GM10847 (cell line): Measurements from ENCODE around the gene AP2A1.

Experiments
- POLR2A ChIP-seq: IDR thresholded peaks from 2 replicates; pipeline ENCODE4 v1.6.1; 2011; ENCODE audit not compliant: insufficient read length; ENCODE audit errors: extremely low read depth

Gene AP2A1

DNA sequence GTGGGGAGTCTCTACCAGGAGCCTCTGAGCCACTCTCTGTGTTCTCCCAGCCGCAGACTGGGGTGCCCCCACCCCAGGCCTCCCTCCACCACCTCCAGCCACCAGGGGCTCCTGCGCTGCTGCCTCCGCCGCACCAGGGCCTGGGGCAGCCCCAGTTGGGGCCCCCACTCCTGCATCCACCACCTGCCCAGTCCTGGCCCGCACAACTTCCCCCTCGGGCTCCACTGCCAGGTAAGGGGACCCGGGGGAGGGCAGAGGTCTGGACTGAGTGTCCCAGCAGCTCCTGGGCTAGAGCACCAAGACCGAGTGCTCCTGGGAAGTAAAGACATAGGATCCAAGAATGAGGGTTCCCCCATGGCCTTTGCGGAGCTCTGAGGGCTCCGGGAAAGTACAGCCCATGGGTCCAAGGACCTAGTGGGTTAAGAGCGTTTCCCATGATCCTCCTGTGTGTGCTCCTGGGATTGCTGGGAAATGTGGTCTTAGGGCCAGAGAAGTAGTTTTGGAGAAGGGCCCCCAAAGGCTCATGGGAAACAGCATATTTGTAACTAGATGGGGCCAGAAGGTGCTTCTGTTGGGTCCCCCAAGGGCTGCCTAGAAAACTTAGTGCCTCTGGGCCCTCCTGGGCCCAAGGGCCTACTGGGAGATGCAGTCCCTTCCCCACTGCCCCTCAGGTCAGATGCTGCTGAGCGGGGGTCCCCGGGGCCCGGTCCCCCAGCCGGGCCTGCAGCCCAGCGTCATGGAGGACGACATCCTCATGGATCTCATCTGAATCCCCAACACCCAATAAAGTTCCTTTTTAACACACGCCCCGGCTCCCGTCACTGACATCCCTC lies 69.6 kb downstream of the AP2A1 start:
- TF ChIP-seq POLR2A, result no peak

DNA sequence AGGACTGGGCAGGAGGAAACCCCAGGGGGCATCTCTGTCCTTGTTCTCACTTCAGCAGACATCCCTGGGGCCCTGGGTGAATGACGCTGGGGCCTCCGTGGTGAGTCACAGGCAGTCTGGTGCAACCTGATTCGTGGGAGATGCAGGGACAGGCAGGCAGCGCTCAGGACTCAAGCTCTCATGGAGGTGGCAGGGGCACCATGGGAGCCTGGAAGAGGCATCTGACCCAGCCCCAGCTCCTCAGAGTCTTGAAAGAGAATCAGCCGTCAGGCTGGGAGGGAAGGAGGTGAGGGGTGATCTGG lies 70.2 kb downstream of the AP2A1 start:
- no peak for TF ChIP-seq POLR2A

DNA sequence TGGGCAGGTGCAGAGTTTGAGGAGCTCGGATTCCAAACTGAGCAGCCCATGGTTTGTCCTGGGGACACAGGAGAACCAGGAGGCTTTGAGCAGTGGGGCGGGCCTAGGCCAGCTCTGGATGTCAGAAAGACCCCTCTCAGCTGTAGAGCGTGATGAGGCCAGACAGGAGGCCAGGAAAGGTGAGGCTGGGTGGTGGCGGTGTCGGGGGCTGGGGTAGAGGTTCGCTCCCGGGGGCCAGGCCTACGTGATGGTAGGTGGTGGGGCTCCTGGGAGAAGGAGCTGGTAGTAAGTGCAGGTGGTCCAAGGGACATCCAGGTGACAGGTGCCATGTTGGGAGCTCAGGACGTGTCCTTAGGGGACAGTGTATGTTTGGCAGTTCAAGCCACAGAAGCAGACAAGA lies 70.6 kb downstream of the AP2A1 start:
- no peak for TF ChIP-seq POLR2A

DNA sequence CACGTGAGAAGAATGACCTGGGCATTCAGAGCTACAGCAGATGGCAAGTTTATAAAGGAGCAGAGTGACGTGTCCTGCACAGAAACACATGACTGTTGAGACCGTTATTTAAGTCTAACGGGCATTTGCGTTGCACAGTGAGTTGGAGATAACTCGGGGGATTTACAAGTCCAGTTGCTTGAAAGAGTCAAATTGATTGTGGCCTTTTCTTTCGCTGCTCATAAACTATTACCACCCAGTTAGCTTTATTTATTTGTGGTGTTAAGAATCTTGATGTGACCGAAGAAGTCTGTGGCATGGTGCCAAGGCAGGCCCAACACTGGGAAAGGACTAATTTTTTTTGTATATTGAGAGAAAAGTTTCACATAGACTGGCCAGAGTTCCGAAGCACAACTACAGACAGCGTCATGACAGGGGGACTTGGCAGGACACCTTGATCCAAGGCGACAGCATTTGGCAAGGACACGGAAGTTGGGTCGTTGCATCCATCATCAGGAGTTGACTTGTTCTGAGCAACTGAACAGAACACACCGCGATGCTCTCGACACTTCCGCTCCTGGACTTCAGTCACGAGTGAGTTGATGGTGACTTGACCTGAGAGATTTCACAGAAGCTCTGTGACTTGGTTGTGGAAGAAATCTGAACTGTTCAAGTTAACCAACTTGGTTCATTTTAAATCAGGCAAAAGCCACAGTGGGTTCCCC lies 72.2 kb downstream of the AP2A1 start:
- no peak for TF ChIP-seq POLR2A

DNA sequence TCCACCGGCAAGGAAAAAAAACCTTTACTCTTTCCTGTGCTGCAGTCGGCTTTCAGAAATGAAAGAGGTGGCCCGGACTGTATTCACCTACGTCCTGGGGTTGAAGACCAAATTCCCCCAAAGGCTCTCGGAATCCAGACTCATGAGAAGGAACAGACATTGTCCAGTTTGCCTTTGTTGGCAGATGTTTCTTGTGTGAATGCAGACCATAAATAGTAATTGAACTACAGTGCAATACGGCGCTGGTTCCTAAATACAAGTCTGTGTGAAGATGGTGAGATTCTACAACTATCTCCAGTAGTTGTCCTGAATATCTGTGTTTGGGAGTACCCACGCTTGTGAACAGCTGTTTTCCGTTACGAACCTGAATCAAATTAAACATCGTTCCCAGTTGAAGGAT lies 72.9 kb downstream of the AP2A1 start:
- TF ChIP-seq POLR2A, result no peak

DNA sequence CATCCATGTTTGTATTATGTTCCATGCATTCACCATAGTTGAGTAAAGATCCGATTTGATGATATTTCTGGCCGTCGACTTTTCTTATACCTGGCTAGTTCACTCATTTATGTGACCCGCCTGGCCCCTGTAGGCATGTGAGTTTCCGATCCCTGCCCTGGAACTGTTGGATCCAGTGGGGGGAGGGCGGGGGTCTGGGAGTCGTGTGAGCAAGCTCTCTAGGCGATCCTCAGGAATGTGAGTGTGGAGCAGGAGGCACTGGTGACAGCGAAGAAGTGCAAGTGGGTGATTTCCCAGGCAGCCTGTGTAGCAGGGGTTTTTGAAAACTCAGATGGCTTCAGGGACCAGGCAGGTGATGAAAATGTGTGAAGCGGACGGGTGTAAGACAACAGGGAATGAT lies 73.5 kb downstream of the AP2A1 start:
- TF ChIP-seq POLR2A, result no peak

DNA sequence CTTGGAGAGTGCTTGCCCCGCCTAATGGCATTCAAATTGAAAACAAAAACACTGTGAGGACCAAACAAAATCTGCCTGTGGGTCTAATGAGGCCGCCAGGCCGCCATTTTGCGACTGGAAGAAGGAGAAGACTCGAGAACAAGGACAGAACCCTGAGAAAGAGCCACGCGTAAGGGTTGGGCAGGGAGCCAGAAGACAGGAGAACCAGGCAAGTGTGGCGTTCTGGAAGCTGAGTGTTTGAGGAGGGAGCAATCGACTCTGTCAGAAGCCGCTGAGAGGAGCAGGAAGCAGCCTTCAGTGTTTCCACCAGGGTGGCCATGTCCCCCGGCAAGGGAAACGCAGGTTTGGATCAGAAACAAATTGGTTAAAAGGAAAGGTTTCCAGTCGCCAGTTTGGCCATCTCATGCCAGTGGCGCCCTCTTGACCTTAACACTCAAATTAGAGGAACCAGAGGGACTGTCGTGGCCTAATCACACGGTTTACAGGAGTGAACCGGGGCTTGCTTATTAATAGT lies 74.0 kb downstream of the AP2A1 start:
- no peak for TF ChIP-seq POLR2A

DNA sequence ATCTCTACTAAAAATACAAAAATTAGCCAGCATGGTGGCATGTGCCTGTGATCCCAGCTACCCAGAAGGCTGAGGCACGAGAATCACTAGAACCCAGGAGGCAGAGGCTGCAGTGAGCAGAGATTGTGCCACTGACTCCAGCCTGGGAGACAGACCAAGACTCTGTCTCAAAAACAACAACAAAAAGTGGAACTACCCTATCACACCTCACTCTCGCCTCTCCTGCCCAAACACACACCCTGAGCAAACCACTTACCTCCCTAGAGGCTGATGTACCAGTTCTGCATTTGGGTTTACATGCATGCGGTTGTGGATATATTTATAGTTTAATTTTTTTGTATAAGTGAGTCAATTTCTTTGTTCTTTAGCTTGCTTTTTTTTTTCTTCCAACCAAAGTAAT lies 76.5 kb downstream of the AP2A1 start:
- no peak for TF ChIP-seq POLR2A

DNA sequence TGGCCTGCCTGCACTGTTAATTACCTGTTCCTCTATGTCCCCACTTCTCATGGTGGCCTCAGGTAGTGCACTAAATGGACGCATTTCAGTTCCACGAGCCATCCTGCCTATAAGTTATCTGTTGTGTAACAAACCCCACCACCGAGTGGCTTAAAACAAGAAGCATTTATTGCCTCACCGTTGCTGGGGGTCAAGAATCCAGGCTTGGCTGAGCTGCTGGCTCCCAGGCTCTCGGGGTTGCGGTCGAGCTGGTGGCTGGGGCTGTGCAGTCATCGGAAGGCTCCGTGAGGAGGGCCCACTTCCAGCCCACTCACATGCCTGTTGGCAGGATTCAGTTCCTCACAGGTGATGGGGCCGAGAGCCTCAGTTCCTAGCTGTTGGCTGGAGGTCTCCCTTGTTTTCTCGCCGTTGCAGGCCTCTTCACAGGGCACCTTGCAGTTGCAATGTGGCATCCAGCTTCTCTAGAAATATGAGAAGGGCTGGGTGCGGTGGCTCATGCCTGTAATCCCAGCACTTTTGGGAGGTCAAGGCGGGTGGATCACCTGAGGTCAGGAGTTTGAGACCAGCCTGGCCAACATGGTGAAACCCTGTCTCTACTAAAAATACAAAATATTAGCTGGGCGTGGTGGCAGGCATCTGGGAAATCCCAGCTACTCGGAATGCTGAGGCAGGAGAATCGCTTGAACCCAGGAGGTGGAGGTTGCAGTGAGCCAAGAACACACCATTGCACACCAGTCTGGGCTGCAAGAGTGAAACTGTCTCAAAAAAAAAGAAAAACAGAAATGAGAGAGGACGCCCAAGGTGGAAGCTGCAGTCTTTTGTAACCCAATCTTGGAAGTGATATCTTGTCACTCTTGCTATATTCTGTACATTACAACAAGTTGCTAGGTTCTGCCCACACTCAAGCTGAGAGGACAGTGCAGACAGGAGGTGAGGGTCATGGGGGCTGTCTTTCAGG lies 77.6 kb downstream of the AP2A1 start:
- TF ChIP-seq POLR2A, result no peak

DNA sequence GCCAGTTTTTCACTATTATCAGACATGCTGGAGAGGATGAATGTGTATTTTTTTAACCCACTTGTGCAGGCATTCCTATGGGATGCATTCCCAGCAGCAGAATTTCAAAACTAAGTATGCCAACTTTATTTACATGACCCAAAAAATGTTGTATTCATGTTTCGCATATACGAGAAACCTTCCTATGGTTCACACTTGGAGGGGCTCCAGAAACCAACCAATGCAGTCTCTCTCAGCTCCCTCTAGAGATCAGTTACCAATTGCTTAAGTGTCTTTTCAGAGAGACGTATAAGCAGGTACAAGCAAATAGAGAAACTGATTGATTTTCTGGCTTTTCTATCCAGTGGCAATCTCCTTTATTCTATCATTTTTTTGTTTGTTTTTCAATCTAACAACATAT lies 78.6 kb downstream of the AP2A1 start:
- TF ChIP-seq POLR2A, result no peak

DNA sequence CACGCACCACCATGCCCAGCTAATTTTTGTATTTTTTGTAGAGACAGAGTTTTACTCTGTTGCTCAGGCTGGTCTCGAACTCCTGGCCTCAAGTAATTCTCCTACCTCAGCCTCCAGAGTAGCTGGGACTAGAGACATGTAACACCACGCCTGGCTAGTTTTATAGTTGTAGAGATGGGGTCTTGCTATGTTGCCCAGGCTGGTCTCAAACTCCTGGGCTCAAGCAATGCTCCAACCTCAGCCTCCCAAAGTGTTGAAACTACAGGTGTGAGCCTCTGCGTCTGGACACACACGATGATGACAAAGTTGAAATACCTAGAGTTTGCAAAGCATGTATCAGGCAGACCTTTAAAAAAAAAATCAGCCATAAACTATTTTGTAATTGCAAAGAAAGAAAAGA lies 79.6 kb downstream of the AP2A1 start:
- no peak for TF ChIP-seq POLR2A

DNA sequence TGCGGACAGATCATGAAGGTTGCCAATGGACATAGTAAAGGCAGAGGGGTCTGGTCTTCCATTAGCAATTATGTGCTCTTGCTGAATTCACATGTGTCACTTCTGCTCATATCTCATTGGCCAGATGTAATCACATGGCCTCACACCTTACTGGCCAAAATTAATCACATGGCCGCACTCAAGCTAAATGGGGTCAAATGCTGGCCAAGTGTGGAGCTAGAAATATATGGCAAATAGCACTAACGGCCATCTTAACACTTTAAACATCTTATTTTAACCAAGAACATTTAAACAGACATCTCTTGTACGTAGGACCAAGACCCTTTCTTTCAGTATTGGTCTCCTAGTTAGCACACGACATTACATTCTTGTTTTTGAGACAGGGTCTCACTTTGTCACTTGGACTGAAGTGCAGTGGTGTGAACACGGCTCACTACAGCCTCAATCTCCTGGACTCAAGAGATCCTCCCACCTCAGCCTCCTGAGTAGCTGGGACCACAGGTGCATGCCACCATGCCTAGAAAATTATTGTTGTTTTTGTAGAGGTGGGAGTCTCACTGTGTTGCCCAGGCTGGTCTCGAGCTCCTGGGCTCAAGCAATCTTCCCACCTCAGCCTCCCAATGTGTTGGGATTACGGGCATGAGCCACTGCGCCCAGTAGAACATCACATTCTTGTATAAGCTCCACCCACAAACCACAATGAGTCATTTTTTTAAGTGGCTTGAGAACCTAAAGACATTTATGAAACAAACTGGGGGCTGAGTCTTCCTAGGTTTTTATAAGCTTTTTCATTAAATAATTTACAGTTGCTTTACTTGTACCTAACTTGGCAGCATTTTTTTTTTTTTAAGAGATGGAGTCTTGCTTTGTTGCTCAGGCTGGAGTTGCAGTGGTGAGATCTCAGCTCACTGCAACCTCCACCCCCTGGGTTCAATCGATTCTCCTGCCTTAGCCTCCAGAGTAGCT lies 81.2 kb downstream of the AP2A1 start:
- no peak for TF ChIP-seq POLR2A

DNA sequence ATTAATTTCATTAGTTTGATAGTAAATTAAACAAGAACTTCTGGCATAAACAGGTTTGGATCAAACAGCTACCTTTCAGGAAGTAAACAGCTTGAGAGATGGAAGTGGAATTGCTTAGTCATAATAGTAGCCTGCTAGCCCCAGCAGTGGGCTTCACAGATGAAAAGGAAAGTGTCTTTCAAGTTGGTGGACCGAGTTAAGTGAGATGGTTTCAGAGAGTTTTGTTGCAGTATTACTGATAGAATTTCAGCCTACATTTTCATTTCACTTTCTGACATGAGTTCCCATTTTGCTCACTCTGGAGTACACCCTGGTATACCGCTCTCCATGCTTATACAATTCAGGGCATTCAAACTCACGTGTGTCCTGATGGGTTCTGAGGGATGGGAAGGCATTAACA lies 82.1 kb downstream of the AP2A1 start:
- no peak for TF ChIP-seq POLR2A

DNA sequence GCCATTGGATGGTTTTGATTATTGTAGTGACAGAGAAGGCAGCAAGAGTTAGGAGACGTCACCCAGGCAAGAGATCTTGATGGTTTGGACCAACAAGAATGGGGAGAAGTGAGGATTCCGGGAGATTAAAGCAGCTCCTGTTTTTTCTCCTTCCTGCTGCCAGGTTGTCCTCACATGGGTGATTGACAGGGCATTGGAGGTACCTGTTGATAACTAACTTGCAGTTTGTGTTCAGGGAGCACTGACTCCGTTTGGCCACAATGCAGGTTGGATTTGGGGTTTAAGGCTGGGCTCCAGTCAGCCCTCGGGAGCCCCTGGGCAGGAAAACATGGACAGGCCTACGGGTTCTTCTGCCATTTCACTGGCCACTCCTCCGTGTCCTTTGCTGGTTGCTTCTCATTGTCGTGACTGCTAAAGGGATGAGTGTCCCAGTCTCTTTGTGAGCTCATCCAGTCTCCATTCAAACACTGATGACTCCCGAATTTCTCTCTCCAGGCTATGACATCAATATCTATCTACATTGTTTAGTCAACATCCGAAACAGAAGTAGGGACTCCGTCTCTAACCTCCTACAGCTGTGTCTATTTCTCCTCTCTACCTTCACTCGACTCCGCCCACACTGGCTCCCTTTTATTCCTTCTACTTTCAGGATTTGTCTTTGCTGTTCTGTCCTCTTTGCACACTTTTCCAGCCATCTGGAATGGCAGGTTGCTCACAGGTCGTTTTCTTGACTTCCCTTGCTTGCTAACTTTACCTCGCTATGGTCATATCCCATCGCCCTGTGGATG lies 82.8 kb downstream of the AP2A1 start:
- TF ChIP-seq POLR2A, result no peak

DNA sequence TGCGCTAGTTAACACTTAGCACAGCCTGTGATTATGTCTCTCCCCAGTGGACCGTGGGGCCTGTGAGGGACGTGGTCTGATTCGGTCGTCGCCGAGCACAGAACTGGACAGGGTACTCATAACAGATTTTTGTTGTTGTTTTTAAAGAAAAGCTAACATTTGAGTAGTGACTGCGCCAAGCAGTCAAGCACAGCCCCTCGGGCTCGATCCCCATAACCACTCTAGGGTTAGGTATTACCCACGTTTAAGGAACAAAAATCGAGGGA lies 83.4 kb downstream of the AP2A1 start:
- no peak for TF ChIP-seq POLR2A
